CD4-positive, CD25-positive, alpha-beta regulatory T cell (primary cell): Measurements from ENCODE around the gene OPN3. TPM values are rescaled to one million over a fixed set of nuclear protein-coding genes. Genes with fewer than 3 reads are reported as not detected.
A peak's percentile ranks its signal among the peaks of the same experiment; 100 is the strongest.

Source experiments
- ATAC-seq, 2 donors: fragments of 150-1000 bp; cut with Tn5 transposase; one replicate each; pipeline ENCODE4 v1.10.0; 2021; ENCODE audit warnings: low read depth in 2 of 2, moderate number of reproducible peaks in 2 of 2, moderate library complexity in 1 of 2
- DNase-seq, 3 donors: peaks; one replicate each; pipeline versions ENCODE4 v3.0.0 to v3.0.0-alpha.2; 2012 to 2022; ENCODE audit warnings: mixed read lengths in 1 of 3
- H3K27ac ChIP-seq: one replicate; pipeline ENCODE4 v1.7.0; 2013; ENCODE audit warnings: mild to moderate bottlenecking, low read length; ENCODE audit not compliant: insufficient read depth, poor library complexity, severe bottlenecking
- H3K27me3 ChIP-seq: one replicate; pipeline ENCODE4 v1.7.0; 2013; ENCODE audit warnings: low read length; ENCODE audit not compliant: control insufficient read depth, insufficient read depth
- H3K36me3 ChIP-seq: one replicate; pipeline ENCODE4 v1.7.0; 2013; ENCODE audit warnings: mild to moderate bottlenecking, low read length, moderate library complexity; ENCODE audit not compliant: control insufficient read depth, insufficient read depth
- H3K4me1 ChIP-seq: 2 replicates; pipeline ENCODE4 v1.7.0; 2013; ENCODE audit warnings: mild to moderate bottlenecking, low read length; ENCODE audit not compliant: insufficient read depth, control insufficient read depth, poor library complexity, severe bottlenecking
- H3K4me3 ChIP-seq: one replicate; pipeline ENCODE4 v1.7.0; 2013; ENCODE audit warnings: low read depth, mild to moderate bottlenecking, low read length, moderate library complexity
- H3K9me3 ChIP-seq, 2 experiments: 1 replicate in 1 of 2; 2 replicates in 1 of 2; pipeline ENCODE4 v1.7.0; 2013; ENCODE audit warnings: low read length in 2 of 2, mild to moderate bottlenecking in 1 of 2, moderate library complexity in 1 of 2; ENCODE audit not compliant: control insufficient read depth in 2 of 2
- H3K27ac Mint-ChIP-seq, 3 donors: one replicate each; pipeline ENCODE4 v1.8.0; 2020 to 2022; ENCODE audit warnings: mild to moderate bottlenecking in 3 of 3, mixed read lengths in 3 of 3, moderate library complexity in 2 of 3
- H3K27me3 Mint-ChIP-seq: one replicate; pipeline ENCODE4 v1.8.0; 2022; ENCODE audit warnings: mild to moderate bottlenecking, mixed read lengths
- H3K36me3 Mint-ChIP-seq: one replicate; pipeline ENCODE4 v1.8.0; 2020; ENCODE audit warnings: mixed read lengths
- H3K4me1 Mint-ChIP-seq, 4 donors: one replicate each; pipeline ENCODE4 v1.8.0; 2020 to 2022; ENCODE audit warnings: mixed read lengths in 4 of 4, mild to moderate bottlenecking in 1 of 4
- H3K4me3 Mint-ChIP-seq, 4 donors: one replicate each; pipeline ENCODE4 v1.8.0; 2020 to 2022; ENCODE audit warnings: mild to moderate bottlenecking in 4 of 4, mixed read lengths in 4 of 4, moderate library complexity in 3 of 4
- H3K9me3 Mint-ChIP-seq, 7 donors: one replicate each; pipeline ENCODE4 v1.8.0; 2020 to 2022; ENCODE audit warnings: mixed read lengths in 7 of 7, mild to moderate bottlenecking in 3 of 7, moderate library complexity in 2 of 7
- polyA plus RNA-seq, 4 donors: library from polyadenylated mRNA; unstranded; fragments of 300-500 nt; fragmentation: Illumina TruSeq; gene quantifications; one replicate each; pipeline ENCODE4 v1.2.3, GENCODE V29; 2021
- total RNA-seq: library from RNA; stranded (reverse); gene quantifications from one replicate; pipeline ENCODE4 v1.2.3, GENCODE V29; 2022

OPN3 gene
- total and polyA plus RNA-seq, 5 donors from 2014 or later = 3.3 to 20.4 (median 16.9) TPM

DNA sequence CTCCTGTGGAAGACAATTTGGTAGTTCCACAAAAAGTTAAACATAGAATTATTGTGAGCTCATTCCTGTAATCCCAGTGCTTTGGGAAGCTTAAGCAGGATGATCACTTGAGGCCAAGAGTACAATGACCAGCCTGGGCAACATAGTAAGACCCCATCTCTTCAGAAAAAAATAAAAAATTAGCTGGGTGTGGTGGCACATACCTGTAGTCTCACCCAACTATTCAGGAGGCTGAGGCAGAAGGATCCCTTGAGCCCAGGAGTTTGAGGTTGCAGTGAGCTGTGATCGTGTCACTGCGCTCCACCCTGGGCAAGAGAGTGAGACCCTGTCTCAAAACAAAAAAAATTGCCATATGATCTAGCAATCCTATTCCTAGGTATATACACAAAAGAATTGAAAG, 4.1 kb upstream of the OPN3 start:
- peaks cover 2% of the 10 kb centered on the region for H3K4me1 ChIP-seq
- H3K27ac ChIP-seq = no peak overlapping the region
- no peaks in the 10 kb centered on the region for H3K36me3 ChIP-seq
- H3K4me3 Mint-ChIP-seq = no peak overlapping the region
- H3K27me3 ChIP-seq = no peaks in the 10 kb centered on the region
- H3K4me3 ChIP-seq = no peak overlapping the region
- H3K9me3 ChIP-seq = no peaks in the 10 kb centered on the region
- peaks cover 0 to 4% (median 0%) of the 10 kb centered on the region in 7 donors for H3K9me3 Mint-ChIP-seq
- H3K27me3 Mint-ChIP-seq = no peaks in the 10 kb centered on the region
- H3K27ac Mint-ChIP-seq = no peak overlapping the region
- H3K4me1 Mint-ChIP-seq = peaks cover 4 to 7% (median 6%) of the 10 kb centered on the region in 4 donors
- ATAC-seq (no peak), DNase-seq (no peak)
- H3K36me3 Mint-ChIP-seq = no peaks in the 10 kb centered on the region

DNA sequence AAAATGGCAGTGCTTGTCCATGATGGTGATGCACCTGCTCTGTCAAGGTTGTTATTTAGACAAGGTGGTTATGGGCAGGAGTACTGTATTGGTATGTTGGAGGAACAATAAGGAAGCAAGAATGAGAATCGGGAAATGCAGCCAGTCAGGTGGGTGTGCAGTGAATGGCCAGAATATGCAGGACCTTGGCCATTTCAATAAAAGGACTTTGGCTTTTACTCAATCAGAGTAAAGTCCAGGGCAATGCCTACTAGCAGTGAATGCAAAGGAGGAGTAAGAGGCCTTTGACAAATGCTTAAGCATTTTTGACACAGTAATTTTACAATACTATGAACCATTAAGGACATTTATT, 2.4 kb upstream of the OPN3 start:
- Histone ChIP-seq H3K36me3 (no peaks in the 10 kb centered on the region), H3K9me3 (no peaks in the 10 kb centered on the region), H3K27me3 (no peaks in the 10 kb centered on the region), H3K4me3 (no peak overlapping the region), H3K4me1 (peaks cover 17% of the 10 kb centered on the region), H3K27ac (no peak overlapping the region)
- Mint-ChIP-seq H3K36me3 (no peaks in the 10 kb centered on the region), H3K4me3 (peak overlapping the region in 2 of 4 donors; percentile 68 to 88), H3K27me3 (no peaks in the 10 kb centered on the region), H3K4me1 (peaks cover 9 to 22% (median 18%) of the 10 kb centered on the region in 4 donors), H3K9me3 (peaks cover 0 to 4% (median 0%) of the 10 kb centered on the region in 7 donors), H3K27ac (peak overlapping the region in 1 of 3 donors; percentile 35)
- ATAC-seq (no peak), DNase-seq (no peak)

DNA sequence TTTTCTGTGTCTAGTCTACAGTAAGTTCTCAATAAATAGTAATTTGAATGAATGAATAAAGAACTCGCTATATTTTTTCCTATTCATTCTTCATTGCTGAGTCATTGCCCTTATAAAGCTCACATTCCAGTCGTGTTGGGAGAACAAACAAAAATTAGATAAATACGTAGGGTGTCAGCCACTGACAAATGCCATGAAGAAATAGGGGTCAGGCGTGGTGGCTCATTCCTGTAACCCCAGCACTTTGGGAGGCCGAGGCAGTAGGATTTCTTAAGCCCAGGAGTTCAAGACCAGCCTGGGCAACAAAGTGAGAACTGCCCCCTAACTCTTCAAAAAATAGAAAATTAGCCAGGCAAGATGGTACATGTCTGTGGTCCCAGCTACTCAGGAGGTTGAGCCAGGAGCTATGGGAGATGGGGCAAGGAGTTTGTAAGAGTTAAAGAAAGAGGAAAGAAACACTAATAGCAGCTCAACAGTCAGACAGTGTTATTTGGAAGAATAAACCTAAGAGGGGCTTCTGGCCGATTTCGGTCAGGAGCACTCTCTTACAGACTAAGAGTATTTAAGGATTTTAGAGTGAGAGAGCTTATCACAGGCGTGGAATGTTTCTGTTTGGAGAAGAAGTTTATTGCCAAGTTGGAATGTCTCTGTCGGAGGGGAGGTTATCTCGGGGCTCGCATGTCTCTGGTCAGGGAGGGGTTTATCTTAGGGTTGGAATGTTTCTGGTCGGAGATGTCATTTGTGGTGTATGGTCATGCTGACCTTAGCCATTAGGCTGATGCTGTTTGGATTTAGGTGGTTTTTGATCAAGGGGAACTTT, 1.8 kb upstream of the OPN3 start:
- Mint-ChIP-seq H3K4me3 (peak overlapping the region; percentile 87 to 91 (median 88)), H3K27ac (peak overlapping the region in 1 of 3 donors; percentile 42), H3K9me3 (peaks cover 0 to 4% (median 0%) of the 10 kb centered on the region in 7 donors), H3K4me1 (peaks cover 13 to 28% (median 23%) of the 10 kb centered on the region in 4 donors), H3K27me3 (no peaks in the 10 kb centered on the region), H3K36me3 (no peaks in the 10 kb centered on the region)
- DNase-seq = no peak
- H3K4me3 ChIP-seq = no peak overlapping the region
- H3K27me3 ChIP-seq = no peaks in the 10 kb centered on the region
- no peaks in the 10 kb centered on the region for H3K36me3 ChIP-seq
- H3K27ac ChIP-seq = no peak overlapping the region
- peaks cover 20% of the 10 kb centered on the region for H3K4me1 ChIP-seq
- ATAC-seq = no peak
- no peaks in the 10 kb centered on the region for H3K9me3 ChIP-seq

DNA sequence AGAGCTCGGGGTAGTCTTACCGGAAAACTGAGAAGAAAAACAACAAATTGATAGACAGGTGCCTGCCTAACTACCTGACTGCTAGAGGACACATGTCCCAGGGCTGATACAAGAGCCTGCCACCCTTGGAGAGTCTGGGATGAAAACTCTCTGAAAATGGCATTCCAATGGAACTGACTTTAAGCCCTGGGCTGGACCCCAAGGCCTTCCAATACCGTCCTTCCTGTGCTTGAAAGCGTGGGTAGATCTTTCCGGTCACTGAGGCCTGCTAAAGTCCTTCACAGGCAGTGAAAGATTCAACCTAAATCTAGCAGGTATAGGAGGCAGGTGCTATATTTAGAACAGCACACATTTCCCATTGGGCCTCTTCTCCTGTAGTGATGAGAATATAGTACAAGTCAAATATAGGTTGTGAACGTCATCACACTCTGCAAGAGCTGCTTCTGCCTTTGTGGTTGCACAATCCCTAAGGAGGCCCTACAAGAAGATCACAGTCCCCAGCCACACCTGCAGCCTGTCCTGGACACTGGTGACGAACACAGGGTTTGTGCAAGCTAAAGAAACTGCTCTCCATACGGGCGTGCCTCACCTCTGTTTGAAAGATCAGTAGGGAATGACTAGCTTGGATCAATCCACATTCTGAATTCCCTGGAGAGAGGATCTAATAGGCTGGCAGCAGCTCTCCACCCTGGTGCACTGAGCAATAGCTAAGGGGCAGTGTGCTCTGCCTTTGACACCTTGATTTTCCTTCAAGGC, 876 bp upstream of the OPN3 start:
- peaks cover 16 to 34% (median 29%) of the 10 kb centered on the region in 4 donors for H3K4me1 Mint-ChIP-seq
- H3K36me3 Mint-ChIP-seq = no peaks in the 10 kb centered on the region

DNA sequence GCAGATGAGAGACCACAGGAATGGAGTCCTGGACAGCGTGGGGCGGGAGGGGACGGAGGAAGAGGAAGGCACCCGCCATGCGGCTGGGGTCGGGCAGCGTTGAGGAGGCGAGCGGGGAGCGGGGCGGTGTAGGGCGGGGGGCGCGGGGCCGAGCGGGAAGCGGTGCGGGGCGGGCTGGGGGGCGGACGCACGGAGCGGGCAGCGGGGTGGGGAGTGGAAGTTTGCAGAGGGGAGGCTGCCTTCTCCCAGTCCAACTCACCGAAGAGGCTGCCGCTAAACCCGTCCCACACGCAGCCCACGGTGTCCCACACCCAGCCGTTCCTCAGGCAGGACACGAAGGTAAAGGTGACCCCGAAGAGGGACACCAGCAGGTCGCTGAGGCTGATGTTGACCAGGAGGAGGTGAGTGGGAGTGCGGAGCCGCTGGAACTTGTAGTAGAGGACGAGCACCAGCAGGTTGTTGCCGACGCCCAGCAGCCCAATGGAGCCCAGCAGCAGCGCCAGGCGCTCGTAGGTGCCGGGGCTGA, 483 bp downstream of the OPN3 start:
- Mint-ChIP-seq H3K4me1 (peaks cover 16 to 41% (median 32%) of the 10 kb centered on the region in 4 donors), H3K4me3 (peak overlapping the region; percentile 86 to 97 (median 92)), H3K9me3 (peaks cover 0 to 4% (median 0%) of the 10 kb centered on the region in 7 donors), H3K27me3 (no peaks in the 10 kb centered on the region), H3K36me3 (peaks cover 5% of the 10 kb centered on the region), H3K27ac (peak overlapping the region in 2 of 3 donors; percentile 16 to 92)
- peak overlapping the region; percentile 58 for H3K27ac ChIP-seq
- peak overlapping the region; percentile 83 for H3K4me3 ChIP-seq
- no peaks in the 10 kb centered on the region for H3K27me3 ChIP-seq
- H3K36me3 ChIP-seq = no peaks in the 10 kb centered on the region
- H3K9me3 ChIP-seq = no peaks in the 10 kb centered on the region
- DNase-seq (peak in 2 of 3 donors; percentile 15 to 64), ATAC-seq (peak in 1 of 2 donors; percentile 27)
- H3K4me1 ChIP-seq = peaks cover 20% of the 10 kb centered on the region

More for the DNA sequence above, 876 bp upstream of the OPN3 start:
- Histone ChIP-seq H3K4me3 (peak overlapping the region; percentile 38), H3K27me3 (no peaks in the 10 kb centered on the region), H3K27ac (no peak overlapping the region), H3K36me3 (no peaks in the 10 kb centered on the region), H3K4me1 (peaks cover 20% of the 10 kb centered on the region), H3K9me3 (no peaks in the 10 kb centered on the region)
- DNase-seq (no peak), ATAC-seq (no peak)
- H3K27ac Mint-ChIP-seq = peak overlapping the region; percentile 53 to 92 (median 89)
- peaks cover 0 to 4% (median 0%) of the 10 kb centered on the region in 7 donors for H3K9me3 Mint-ChIP-seq
- H3K4me3 Mint-ChIP-seq = peak overlapping the region; percentile 87 to 91 (median 88)
- H3K27me3 Mint-ChIP-seq = no peaks in the 10 kb centered on the region

- Mint-ChIP-seq H3K27ac (peak overlapping the region; percentile 16 to 92 (median 50)), H3K36me3 (peaks cover 5% of the 10 kb centered on the region), H3K4me1 (peaks cover 20 to 41% (median 34%) of the 10 kb centered on the region in 4 donors), H3K9me3 (peaks cover 0 to 4% (median 0%) of the 10 kb centered on the region in 7 donors), H3K27me3 (no peaks in the 10 kb centered on the region), H3K4me3 (peak overlapping the region; percentile 86 to 97 (median 92))
- H3K27ac ChIP-seq = peak overlapping the region; percentile 58
- peak overlapping the region; percentile 83 for H3K4me3 ChIP-seq
- no peaks in the 10 kb centered on the region for H3K27me3 ChIP-seq
- no peaks in the 10 kb centered on the region for H3K9me3 ChIP-seq
- peaks cover 20% of the 10 kb centered on the region for H3K4me1 ChIP-seq
- ATAC-seq = no peak
- peaks cover 2% of the 10 kb centered on the region for H3K36me3 ChIP-seq
- DNase-seq = peak in 2 of 3 donors; percentile 8 to 42
These were observed 1.1 kb downstream of the OPN3 start for GRCh38 chr1:241638909-241639622.

DNA sequence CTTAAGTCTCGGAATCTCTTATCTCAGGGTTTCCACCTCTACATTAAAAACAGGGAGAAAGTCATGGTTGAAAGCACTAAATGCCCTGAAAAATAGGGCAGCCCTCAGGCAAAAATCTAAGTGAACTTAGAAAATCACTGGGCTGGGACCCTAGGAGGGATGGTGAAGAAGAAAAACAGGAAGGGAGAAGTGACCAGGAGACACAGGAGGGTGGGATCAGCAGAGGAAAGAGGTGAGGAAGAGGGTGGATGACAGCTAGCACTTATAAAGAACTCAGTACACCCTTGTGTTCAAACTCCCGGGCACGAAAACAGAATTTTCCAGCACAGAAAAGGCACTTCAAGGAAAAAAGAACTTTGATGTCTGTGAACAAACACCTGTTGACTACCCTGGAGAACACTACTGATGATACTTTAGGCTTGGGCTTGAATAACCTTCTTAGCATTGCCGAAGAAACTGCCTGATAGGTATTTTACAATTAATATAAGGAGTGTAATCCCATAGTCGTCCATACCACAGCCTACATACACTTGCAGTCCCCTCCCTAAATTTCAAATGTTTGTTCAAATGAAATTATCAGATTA, 2.0 kb downstream of the OPN3 start:
- no peak overlapping the region for H3K27ac ChIP-seq
- H3K36me3 ChIP-seq = peaks cover 5% of the 10 kb centered on the region
- ATAC-seq (no peak), DNase-seq (peak in 1 of 3 donors; percentile 2)
- peaks cover 20% of the 10 kb centered on the region for H3K4me1 ChIP-seq
- peak overlapping the region; percentile 83 for H3K4me3 ChIP-seq
- no peaks in the 10 kb centered on the region for H3K9me3 ChIP-seq
- Mint-ChIP-seq H3K4me1 (peaks cover 20 to 41% (median 34%) of the 10 kb centered on the region in 4 donors), H3K27me3 (no peaks in the 10 kb centered on the region), H3K9me3 (peaks cover 0 to 4% (median 0%) of the 10 kb centered on the region in 7 donors), H3K4me3 (peak overlapping the region; percentile 45 to 97 (median 68)), H3K36me3 (peaks cover 5% of the 10 kb centered on the region), H3K27ac (no peak overlapping the region)
- no peaks in the 10 kb centered on the region for H3K27me3 ChIP-seq
